Upper lobe of right lung (tissue), 1 donor: ENCODE results near the gene FAM89B. TPM values are rescaled to one million over a fixed set of nuclear protein-coding genes. Genes with fewer than 3 reads are reported as not detected.

ENCODE experiments used
- ATAC-seq: fragments of 200-7000 bp; cut with Tn5 transposase; one replicate; pipeline ENCODE4 v1.9.1; 2020; ENCODE audit warnings: mild to moderate bottlenecking, moderate library complexity
- DNase-seq: peaks from one replicate; pipeline ENCODE4 v3.0.0-alpha.2; 2020
- H3K27ac ChIP-seq: fragments of 200-600 bp; one replicate; pipeline ENCODE4 v1.8.0; 2022
- H3K27me3 ChIP-seq: fragments of 200-600 bp; one replicate; pipeline ENCODE4 v1.8.0; 2022; ENCODE audit warnings: mild to moderate bottlenecking
- H3K36me3 ChIP-seq: fragments of 200-600 bp; one replicate; pipeline ENCODE4 v1.8.0; 2022
- H3K4me1 ChIP-seq: fragments of 200-600 bp; one replicate; pipeline ENCODE4 v1.8.0; 2022
- H3K4me3 ChIP-seq: fragments of 200-600 bp; one replicate; pipeline ENCODE4 v1.8.0; 2022; ENCODE audit warnings: mild to moderate bottlenecking
- H3K9me3 ChIP-seq: fragments of 200-600 bp; one replicate; pipeline ENCODE4 v1.8.0; 2022
- CTCF ChIP-seq: fragments of 200-600 bp; IDR thresholded peaks from one replicate; pipeline ENCODE4 v1.8.0; 2022; ENCODE audit warnings: antibody characterized with exemption
- intact Hi-C: fragments of 100-400 bp; cut with DNase I; formaldehyde crosslinking; loops from one replicate; pipeline ENCODE4 v1.11.0; 2022
- total RNA-seq: library from RNA; stranded (reverse); fragmentation: NEBNext Ultra II Directional; extraction: Animal tissue kit (Norgen Biotek cat#: 25700); gene quantifications from one replicate; pipeline ENCODE4 v1.2.1, GENCODE V29; 2021
- donor health status: DM: no; HTN: yes; CAD: no; lungs with severe emphysema.

The FAM89B gene
- total RNA-seq, 1 donor from 2014 or later: 44.1 TPM

GRCh38 chr11:65595131-65595530 lies 22.8 kb downstream of the FAM89B start:
- ATAC-seq (peak; percentile 1), DNase-seq (no peak)
- intact Hi-C loops: no loop called here
- Histone ChIP-seq H3K4me3 (no peak overlapping the region), H3K36me3 (peaks cover 41% of the 10 kb centered on the region), H3K27ac (peak overlapping the region; percentile 11), H3K27me3 (no peaks in the 10 kb centered on the region), H3K4me1 (no peaks in the 10 kb centered on the region), H3K9me3 (no peaks in the 10 kb centered on the region)
- no peak for TF ChIP-seq CTCF

GRCh38 chr11:65595543-65596281 lies 23.4 kb downstream of the FAM89B start, which contains the start of gene KCNK7:
TSS of gene KCNK7 (minus strand) at chr11:65595800. CDS start at chr11:65595772, 28 bp downstream.
- DNase-seq (no peak), ATAC-seq (no peak)
- H3K4me1 ChIP-seq: no peaks in the 10 kb centered on the region
- H3K27ac ChIP-seq: peak within 1 kb of the TSS; percentile 11
- H3K9me3 ChIP-seq: no peaks in the 10 kb centered on the region
- H3K36me3 ChIP-seq: peaks cover 35% of the 10 kb centered on the region
- intact Hi-C loops: no loop called here
- no peak for TF ChIP-seq CTCF
- no peak within 1 kb of the TSS for H3K4me3 ChIP-seq
- H3K27me3 ChIP-seq: no peaks in the 10 kb centered on the region

GRCh38 chr11:65596520-65596919 lies 24.2 kb downstream of the FAM89B start:
- intact Hi-C loops: no loop called here
- H3K27me3 ChIP-seq: no peaks in the 10 kb centered on the region
- no peaks in the 10 kb centered on the region for H3K4me1 ChIP-seq
- DNase-seq (no peak), ATAC-seq (no peak)
- H3K4me3 ChIP-seq: no peak overlapping the region
- H3K36me3 ChIP-seq: peaks cover 35% of the 10 kb centered on the region
- no peak for TF ChIP-seq CTCF
- H3K27ac ChIP-seq: no peak overlapping the region
- no peaks in the 10 kb centered on the region for H3K9me3 ChIP-seq

- intact Hi-C loops: no loop called here
- Histone ChIP-seq H3K4me1 (no peaks in the 10 kb centered on the region), H3K27ac (no peak overlapping the region), H3K9me3 (no peaks in the 10 kb centered on the region), H3K36me3 (peaks cover 48% of the 10 kb centered on the region), H3K27me3 (no peaks in the 10 kb centered on the region), H3K4me3 (no peak overlapping the region)
- no peak for DNase-seq
- ATAC-seq: no peak
- no peak for TF ChIP-seq CTCF
These were observed 25.9 kb downstream of the FAM89B start for GRCh38 chr11:65598258-65598699.

- Histone ChIP-seq H3K9me3 (no peaks in the 10 kb centered on the region), H3K27ac (no peak overlapping the region), H3K4me1 (no peaks in the 10 kb centered on the region), H3K36me3 (peaks cover 59% of the 10 kb centered on the region), H3K4me3 (no peak overlapping the region), H3K27me3 (no peaks in the 10 kb centered on the region)
- no peak for ATAC-seq
- intact Hi-C loops: no loop called here
- TF ChIP-seq CTCF: no peak
- no peak for DNase-seq
These were observed 27.0 kb downstream of the FAM89B start for GRCh38 chr11:65599216-65599954.
